GM19397 (cell line): ENCODE results near the gene MSL3B.

ENCODE experiments used
- ATAC-seq: cut with Tn5 transposase; IDR thresholded peaks from one replicate; pipeline ENCODE4 v1.9.1; 2021; ENCODE audit warnings: mild to moderate bottlenecking, moderate library complexity; ENCODE audit not compliant: unreplicated experiment

MSL3B gene

DNA sequence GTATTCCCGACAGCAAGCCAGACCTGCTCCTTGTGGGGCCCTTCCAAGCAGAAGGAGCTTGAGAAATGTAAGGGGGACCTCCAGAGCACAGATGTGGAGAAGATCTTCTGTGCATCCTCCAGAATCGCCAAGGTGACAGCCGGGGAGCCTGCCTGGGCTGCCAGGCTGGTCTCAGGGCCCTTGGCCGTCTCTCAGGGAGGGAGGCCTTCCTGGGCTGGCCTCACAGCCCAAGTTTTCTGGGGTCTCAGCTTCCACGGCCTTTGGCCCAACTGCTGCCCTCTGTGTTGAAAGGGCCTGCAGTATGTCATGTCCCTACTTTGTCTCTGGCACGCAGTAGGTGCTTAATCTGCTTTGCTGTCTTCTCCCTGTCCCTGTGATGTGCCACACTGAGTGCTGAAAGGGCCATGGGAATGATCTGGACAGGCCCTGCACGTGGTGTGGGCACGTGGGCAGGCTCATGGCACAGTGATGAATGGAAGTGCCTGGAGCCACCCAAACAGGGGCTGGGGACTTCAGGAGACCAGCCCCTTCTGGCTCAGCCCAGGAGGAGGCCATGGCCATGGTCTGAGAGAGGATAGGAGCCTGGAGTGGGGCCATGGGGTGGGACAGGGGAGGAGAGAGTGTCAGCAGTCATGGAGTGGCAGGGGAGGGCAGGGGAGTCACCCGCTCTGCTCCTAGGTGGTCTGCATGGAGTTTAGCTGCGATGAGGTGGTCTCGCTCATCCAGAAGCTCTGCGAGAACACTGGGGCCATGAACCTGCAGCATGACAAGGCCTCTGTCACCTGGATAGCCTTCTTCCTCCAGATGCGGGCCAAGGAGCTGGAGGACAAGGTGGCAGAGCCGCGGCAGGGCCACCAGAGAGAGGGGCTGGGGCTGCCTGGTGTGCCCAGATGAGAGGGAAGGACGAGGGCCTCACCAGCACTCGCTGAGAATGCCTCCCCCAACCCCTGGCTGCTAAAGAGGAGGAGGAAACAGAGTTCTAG is 49.3 kb downstream of the MSL3B start:
- ATAC-seq, result no peak

DNA sequence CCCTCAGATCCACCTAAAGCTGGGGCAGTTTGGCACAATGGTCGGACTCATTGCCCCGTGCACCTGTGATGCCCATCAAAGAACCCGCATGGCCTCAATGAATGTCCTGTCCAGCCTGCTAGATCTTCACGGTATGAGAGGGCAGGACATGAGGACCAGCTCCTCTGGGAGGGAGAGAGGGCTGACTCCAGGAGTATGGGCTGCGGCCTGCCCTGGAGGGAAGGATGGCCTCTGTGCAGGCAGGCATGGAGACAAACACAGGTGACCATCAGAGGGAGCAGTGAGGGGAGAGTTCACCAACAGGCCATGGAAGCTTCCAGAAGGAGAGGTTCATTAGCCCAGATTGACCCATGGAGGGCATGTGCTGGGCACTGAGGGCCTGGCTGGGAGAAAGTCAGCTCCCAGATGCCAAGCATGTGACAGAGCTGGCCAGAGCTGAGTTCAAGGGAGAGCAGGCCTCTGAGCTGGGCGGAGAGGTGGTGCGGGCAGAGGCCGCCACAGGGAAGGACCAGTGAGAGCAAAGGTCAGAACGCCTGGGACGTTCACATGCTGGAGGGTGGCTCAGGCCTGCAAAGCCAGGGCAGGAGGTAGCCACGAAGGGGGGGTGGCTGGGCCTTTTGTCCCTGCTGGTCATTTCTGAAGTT is 50.1 kb downstream of the MSL3B start:
- no peak for ATAC-seq

- no peak for ATAC-seq
Observed at GRCh38 chr2:233817361-233817911, 50.8 kb downstream of the MSL3B start.

DNA sequence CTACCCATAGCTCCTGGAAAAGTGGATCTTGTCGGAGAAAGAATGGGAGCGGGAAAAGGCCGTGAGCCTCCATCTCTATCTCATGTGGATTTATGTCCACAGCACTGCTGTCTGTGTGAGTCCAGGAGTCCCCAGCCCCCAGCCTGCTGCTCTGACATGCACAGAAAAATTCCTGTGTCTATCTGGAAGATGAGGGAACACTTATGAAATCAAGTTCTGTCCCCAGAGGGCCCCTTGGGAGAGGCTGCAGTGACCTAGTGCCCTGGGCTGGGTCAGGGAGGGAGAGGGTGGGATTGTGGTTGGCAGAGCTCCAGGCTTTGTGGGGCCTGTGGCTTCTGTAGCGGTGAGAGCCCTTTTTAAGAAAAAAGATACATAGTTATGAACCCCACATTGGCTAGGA is 51.4 kb downstream of the MSL3B start:
- ATAC-seq, result no peak

DNA sequence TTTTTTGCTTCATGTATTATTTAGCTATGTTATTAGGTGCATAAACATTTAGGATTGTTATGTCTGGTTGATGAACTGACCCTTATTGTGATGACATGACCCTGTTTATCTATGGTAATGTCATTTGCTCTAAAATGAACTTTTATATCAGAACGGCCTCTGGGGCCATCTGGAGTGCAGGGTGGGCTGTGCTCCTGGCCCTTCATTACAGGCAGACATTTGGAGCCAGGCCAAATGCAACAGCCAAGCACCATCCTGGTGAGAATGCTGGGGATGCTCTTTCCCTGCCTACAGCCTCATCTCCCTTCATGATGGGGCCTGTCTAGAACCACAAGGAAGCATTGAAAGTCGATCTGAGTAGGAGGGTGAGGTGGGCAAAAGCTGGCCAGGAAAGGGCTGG is 51.9 kb downstream of the MSL3B start:
- no peak for ATAC-seq

GRCh38 chr2:233815861-233816260 is 52.3 kb downstream of the MSL3B start:
- no peak for ATAC-seq
